K562 (cell line): ENCODE results near the gene IL4I1. TPM values are rescaled to one million over a fixed set of nuclear protein-coding genes. Genes with fewer than 3 reads are reported as not detected.
A peak's percentile ranks its signal among the peaks of the same experiment; 100 is the strongest.

Source experiments
- ATAC-seq: fragments of 200-7000 bp; cut with Tn5 transposase; 3 replicates; pipeline ENCODE4 v1.9.1; 2020; ENCODE audit warnings: moderate library complexity
- BruUV-seq: library from RNA; stranded (reverse); fragments of 400-500 nt; replicated peaks from 2 replicates; lab custom pipeline; 2021; lab: Mats Ljungman, UMichigan
- CTCF ChIA-PET: fragments of 300-600 bp; formaldehyde crosslinking; extraction: SDS; loops from one replicate; lab custom pipeline; 2021; ENCODE audit warnings: low intra/inter-chr PET ratio; lab: Yijun Ruan, JAX
- POLR2A ChIA-PET: fragments of 300-600, 350-650 bp; sonication (Branson Sonifier 250); formaldehyde crosslinking; extraction: SDS; loops from one replicate; lab custom pipeline; 2021; ENCODE audit warnings: antibody characterized with exemption, inconsistent platforms; lab: Yijun Ruan, JAX
- DNase-seq, 4 experiments: peaks; one replicate each; pipeline versions ENCODE4 v3.0.0 to v3.0.0-alpha.2; 2011 to 2018; ENCODE audit warnings: low spot score in 3 of 4, mixed read lengths in 3 of 4; ENCODE audit errors: extremely low read depth in 1 of 4
- FAIRE-seq: peaks from 2 replicates; lab custom pipeline; 2011; peaks lifted over from hg19 to GRCh38; lab: Jason Lieb, UNC
- H2AFZ ChIP-seq: 2 replicates; pipeline ENCODE4 v1.6.0; 2011; ENCODE audit warnings: low read depth, low read length, control low read depth, inconsistent platforms
- H3K27ac ChIP-seq: fragments of 200-600 bp; 3 replicates; pipeline ENCODE4 v1.8.0; 2011; ENCODE audit warnings: low read depth, mild to moderate bottlenecking, control low read depth, inconsistent platforms, low read length, moderate library complexity, mixed read lengths; ENCODE audit errors: extremely low read depth
- H3K27me3 ChIP-seq, 2 experiments: fragments of 300-600 bp in 1 of 2; 2 replicates in 1 of 2; 3 replicates in 1 of 2; pipeline versions ENCODE4 v1.6.0 to v1.8.0; 2011; ENCODE audit warnings: inconsistent platforms in 2 of 2, low read length in 2 of 2, mild to moderate bottlenecking in 1 of 2, mixed read lengths in 1 of 2, moderate library complexity in 1 of 2; ENCODE audit not compliant: control insufficient read depth in 2 of 2, insufficient read depth in 2 of 2
- H3K36me3 ChIP-seq: fragments of 300-600 bp; 3 replicates; pipeline ENCODE4 v1.8.0; 2011; ENCODE audit warnings: mild to moderate bottlenecking, low read length, inconsistent platforms; ENCODE audit not compliant: control insufficient read depth, insufficient read depth
- H3K4me1 ChIP-seq, 2 experiments: fragments of 200-600 bp in 1 of 2; replicated peaks in 1 of 2; 2 replicates in 1 of 2; 3 replicates in 1 of 2; pipeline versions ENCODE4 v1.5.1 to v1.8.0; 2011; ENCODE audit warnings: inconsistent platforms in 2 of 2, low read length in 2 of 2, mild to moderate bottlenecking in 1 of 2, mixed read lengths in 1 of 2, moderate library complexity in 1 of 2; ENCODE audit not compliant: control insufficient read depth in 2 of 2, insufficient read depth in 2 of 2
- H3K4me2 ChIP-seq: 2 replicates; pipeline ENCODE4 v1.6.1; 2011; ENCODE audit warnings: low read length, control low read depth, inconsistent platforms, mixed read lengths; ENCODE audit not compliant: insufficient read depth
- H3K4me3 ChIP-seq: fragments of 200-600 bp; sonication (generic), shearing (Covaris generic); 2 replicates; pipeline ENCODE4 v1.5.1; 2016; ENCODE audit warnings: control low read depth, inconsistent platforms
- H3K79me2 ChIP-seq: fragments of 200-600 bp; 3 replicates; pipeline ENCODE4 v1.8.0; 2011; ENCODE audit warnings: low read length, inconsistent platforms; ENCODE audit not compliant: control insufficient read depth, insufficient read depth
- H3K9ac ChIP-seq, 2 experiments: 2 replicates each; pipeline versions ENCODE4 v1.6.0 to v1.6.1; 2011; ENCODE audit warnings: low read depth in 2 of 2, low read length in 2 of 2, control low read depth in 1 of 2, inconsistent platforms in 1 of 2, mild to moderate bottlenecking in 1 of 2, mixed read lengths in 1 of 2; ENCODE audit not compliant: insufficient read depth in 1 of 2
- H3K9me1 ChIP-seq: one replicate; pipeline ENCODE4 v1.6.0; 2011; ENCODE audit warnings: inconsistent platforms, mild to moderate bottlenecking, low read length, moderate library complexity; ENCODE audit not compliant: control insufficient read depth, insufficient read depth
- H3K9me3 ChIP-seq: replicated peaks from 2 replicates; pipeline ENCODE4 v1.5.1; 2011; ENCODE audit warnings: low read depth, low read length, inconsistent platforms; ENCODE audit not compliant: control insufficient read depth, insufficient read depth
- H4K20me1 ChIP-seq: replicated peaks from 2 replicates; pipeline ENCODE4 v1.6.1; 2011; ENCODE audit warnings: low read length, inconsistent platforms, mixed read lengths; ENCODE audit not compliant: control insufficient read depth, insufficient read depth
- CTCF ChIP-seq, 3 experiments: IDR thresholded peaks in 2 of 3; conservative IDR thresholded peaks in 1 of 3; 2 replicates each; pipeline ENCODE4 v1.5.1; 2011 to 2012; ENCODE audit warnings: low read length in 3 of 3, mild to moderate bottlenecking in 3 of 3, control low read depth in 2 of 3, improper control_type of control experiment in 1 of 3, inconsistent platforms in 1 of 3, low read depth in 1 of 3, mixed read lengths in 1 of 3, moderate library complexity in 1 of 3; ENCODE audit not compliant: insufficient read depth in 2 of 3
- GABPB1 ChIP-seq: sonication (generic); formaldehyde crosslinking; IDR thresholded peaks from 2 replicates; pipeline ENCODE4 v1.8.0; 2022; ENCODE audit warnings: mild to moderate bottlenecking, missing genetic modification reagents
- MAX ChIP-seq: sonication (generic); formaldehyde crosslinking; IDR thresholded peaks from 2 replicates; pipeline ENCODE4 v1.9.0; 2022; ENCODE audit warnings: mild to moderate bottlenecking, missing genetic modification reagents
- MTF1 ChIP-seq: fragments of 250-450 bp; sonication (Bioruptor Pico); IDR thresholded peaks from 2 replicates; pipeline ENCODE4 v1.9.0; 2021; ENCODE audit warnings: moderate library complexity, mild to moderate bottlenecking, inconsistent platforms, borderline replicate concordance
- PHF21A ChIP-seq: fragments of 450-650 bp; IDR thresholded peaks from 2 replicates; pipeline ENCODE4 v1.6.1; 2017; ENCODE audit warnings: low read depth, borderline replicate concordance
- SREBF1 ChIP-seq: fragments of 150-350 bp; IDR thresholded peaks from 2 replicates; pipeline ENCODE4 v1.6.1; 2014; ENCODE audit warnings: antibody characterized with exemption, low read depth, low read length, borderline replicate concordance
- THRA ChIP-seq: fragments of 450-650 bp; IDR thresholded peaks from 2 replicates; pipeline ENCODE4 v1.6.1; 2017; ENCODE audit warnings: mild to moderate bottlenecking, moderate library complexity
- USF1 ChIP-seq: sonication (generic); formaldehyde crosslinking; IDR thresholded peaks from 2 replicates; pipeline ENCODE4 v1.9.0; 2022; ENCODE audit warnings: mild to moderate bottlenecking, missing genetic modification reagents
- ZC3H4 ChIP-seq: sonication (generic); formaldehyde crosslinking; IDR thresholded peaks from 2 replicates; pipeline ENCODE4 v1.9.0; 2021; ENCODE audit warnings: missing genetic modification reagents, borderline replicate concordance
- ZFP91 ChIP-seq: sonication (generic); formaldehyde crosslinking; IDR thresholded peaks from 2 replicates; pipeline ENCODE4 v1.8.0; 2022; ENCODE audit warnings: mild to moderate bottlenecking, missing genetic modification reagents
- ZNF184 ChIP-seq: sonication (generic); formaldehyde crosslinking; IDR thresholded peaks from 2 replicates; pipeline ENCODE4 v1.5.0; 2020; ENCODE audit warnings: missing genetic modification reagents
- ZNF232 ChIP-seq: sonication (generic); formaldehyde crosslinking; IDR thresholded peaks from 2 replicates; pipeline ENCODE4 v1.8.0; 2022; ENCODE audit warnings: mild to moderate bottlenecking, missing genetic modification reagents
- ZNF277 ChIP-seq: fragments of 250-450 bp; sonication (Bioruptor Pico); IDR thresholded peaks from 2 replicates; pipeline ENCODE4 v1.8.0; 2022; ENCODE audit warnings: inconsistent platforms, mild to moderate bottlenecking, moderate library complexity, borderline replicate concordance
- WGBS: fragments of 100-300 bp; shearing (Covaris generic); methylation state at CpG from one replicate; pipeline ENCODE4 v1.1.6; 2016; ENCODE audit warnings: low coverage, mixed read lengths; ENCODE audit not compliant: insufficient coverage; ENCODE audit errors: missing lambda C conversion rate; 5-methylcytosine and 5-hydroxymethylcytosine counted together
- in situ Hi-C: fragments of 300-500 bp; cut with MboI; formaldehyde crosslinking; loops from 4 replicates; pipeline ENCODE4 v1.15.0; 2018; ENCODE audit warnings: inconsistent platforms, mixed read lengths
- intact Hi-C: fragments of 100-400 bp; cut with micrococcal nuclease; formaldehyde crosslinking; loops from 2 replicates; pipeline ENCODE4 v1.14.2; 2022
- polyA plus RNA-seq, 8 experiments: library from polyadenylated mRNA; depleted of rRNA in 4 of 8; stranded (reverse) in 5 of 8; unstranded in 3 of 8; fragments of >200 nt; fragmentation: Nextera tagmentation in 2 of 8; fragmentation: Illumina TruSeq in 1 of 8; extraction: Ambion mirVana in 2 of 8; extraction: Trizol in 1 of 8; gene quantifications; 2 replicates each; pipeline versions ENCODE4 v1.2.1 to v1.2.3, GENCODE V29; 2011 to 2014; ENCODE audit warnings: inconsistent platforms in 1 of 8, missing spikeins in 1 of 8
- total RNA-seq, 7 experiments: library from RNA; depleted of rRNA in 6 of 7; stranded (reverse); fragments of >200 nt in 6 of 7; fragmentation: Illumina TruSeq in 2 of 7; extraction: Trizol in 2 of 7; gene quantifications; 2 replicates each; pipeline versions ENCODE4 v1.2.1 to v1.2.3, GENCODE V29; 2011 to 2021; ENCODE audit warnings: low replicate concordance in 1 of 7

IL4I1 gene
- total and polyA plus RNA-seq, 9 of the 15 experiments (the other 6 are each of a cell fraction or from before 2014, with no cell fraction given) = 0.06 to 0.95 (median 0.43) TPM; not detected in 2

- POLR2A ChIA-PET = no interaction called here
- no peak overlapping the region for H2AFZ ChIP-seq
- H3K4me2 ChIP-seq = no peak overlapping the region
- no peak overlapping the region for H3K27ac ChIP-seq
- H3K36me3 ChIP-seq = no peaks in the 10 kb centered on the region
- CTCF ChIA-PET = no interaction called here
- DNase-seq = no peak
- H3K27me3 ChIP-seq = no peaks in the 10 kb centered on the region
- intact Hi-C loops (no loop called here), in situ Hi-C loops (loop anchor here (5.0 to 10.0 kb wide), 2 partner anchors 37 to 155 kb away; no protein-coding TSS in a partner anchor)
- peak overlapping the region in 1 of 2 experiments; percentile 23; a peak in 1 of 4 replicates for H3K9ac ChIP-seq
- H4K20me1 ChIP-seq = no peaks in the 10 kb centered on the region
- no peaks in the 10 kb centered on the region for H3K9me3 ChIP-seq
- H3K9me1 ChIP-seq = no peaks in the 10 kb centered on the region
- H3K4me1 ChIP-seq = peaks cover 8 to 11% of the 10 kb centered on the region in 2 experiments; a peak in 3 of 5 replicates
- ATAC-seq = no peak
- H3K79me2 ChIP-seq = no peaks in the 10 kb centered on the region
- no peak overlapping the region for H3K4me3 ChIP-seq
- 63% methylated on average over 5 of the region's 7 CpGs for WGBS
- FAIRE-seq = no peak
- no TSS peak for BruUV-seq
- TF ChIP-seq THRA (no peak), USF1 (CRISPR knock-in tag) (peak; percentile 8; the same call in 1 of the 2 replicates), MTF1 (no peak), ZNF232 (no peak), ZFP91 (CRISPR knock-in tag) (no peak), MAX (peak; percentile 51; the same call in 1 of the 2 replicates), SREBF1 (no peak), CTCF (IDR thresholded peaks at IDR 0.05 in 2 of 3, conservative IDR thresholded peaks at IDR 0.05 in 1 of 3; ENCODE audit: insufficient read depth in 2 of 3, low read depth in 1 of 3, low read length in 3 of 3) (peak in 2 of 3 experiments; percentile 7 to 40; a peak in 2 of 6 replicates), ZNF184 (no peak), GABPB1 (no peak), PHF21A (no peak), ZC3H4 (CRISPR knock-in tag) (no peak), ZNF277 (CRISPR knock-in tag) (no peak)
Measured at GRCh38 chr19:49939721-49940481, 43.2 kb upstream of the IL4I1 start.
